NT2/D1 (cell line): Measurements from ENCODE around the gene PITRM1.

ENCODE experiments used
- SUZ12 ChIP-seq: IDR thresholded peaks from 2 replicates; pipeline ENCODE4 v1.6.1; 2011; ENCODE audit not compliant: insufficient read length, insufficient read depth; ENCODE audit errors: extremely low read depth
- YY1 ChIP-seq: IDR thresholded peaks from 2 replicates; pipeline ENCODE4 v1.6.1; 2011; ENCODE audit not compliant: insufficient read length, insufficient read depth
- ZNF274 ChIP-seq: IDR thresholded peaks from 2 replicates; pipeline ENCODE4 v1.6.1; 2011; ENCODE audit warnings: mild to moderate bottlenecking, low read depth, low read length

GRCh38 chr10:3203972-3204371, 31.4 kb upstream of the PITRM1 start:
- TF ChIP-seq SUZ12, result no peak
- TF ChIP-seq ZNF274, result no peak
- no peak for TF ChIP-seq YY1
